ENCODE results near the gene FSIP1. TPM values are rescaled to one million over a fixed set of nuclear protein-coding genes. Genes with fewer than 3 reads are reported as not detected.

Gene FSIP1
- polyA plus RNA-seq, 3 donors, result 0.10 to 0.48 (median 0.21) TPM

DNA sequence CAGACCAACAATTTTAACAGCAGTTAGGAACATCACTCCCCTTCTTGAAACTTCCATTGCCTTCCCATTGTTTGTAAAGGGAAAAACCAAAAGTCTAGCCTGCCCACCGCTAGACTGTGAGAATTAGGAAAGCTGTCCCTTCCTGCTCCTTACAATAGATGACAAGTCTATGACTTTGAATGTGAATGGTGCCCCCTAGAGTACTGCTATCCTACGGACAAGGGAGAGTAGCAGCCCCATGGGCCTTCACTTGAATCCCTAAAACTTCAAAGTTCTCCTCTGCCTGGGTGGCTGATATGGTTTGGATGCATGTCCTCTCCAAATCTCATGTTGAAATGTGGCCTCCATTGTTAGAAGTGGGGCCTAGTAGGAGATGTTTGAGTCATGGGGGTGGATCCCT is 41.0 kb upstream of the FSIP1 start:
- TF ChIP-seq, protein P1, sequence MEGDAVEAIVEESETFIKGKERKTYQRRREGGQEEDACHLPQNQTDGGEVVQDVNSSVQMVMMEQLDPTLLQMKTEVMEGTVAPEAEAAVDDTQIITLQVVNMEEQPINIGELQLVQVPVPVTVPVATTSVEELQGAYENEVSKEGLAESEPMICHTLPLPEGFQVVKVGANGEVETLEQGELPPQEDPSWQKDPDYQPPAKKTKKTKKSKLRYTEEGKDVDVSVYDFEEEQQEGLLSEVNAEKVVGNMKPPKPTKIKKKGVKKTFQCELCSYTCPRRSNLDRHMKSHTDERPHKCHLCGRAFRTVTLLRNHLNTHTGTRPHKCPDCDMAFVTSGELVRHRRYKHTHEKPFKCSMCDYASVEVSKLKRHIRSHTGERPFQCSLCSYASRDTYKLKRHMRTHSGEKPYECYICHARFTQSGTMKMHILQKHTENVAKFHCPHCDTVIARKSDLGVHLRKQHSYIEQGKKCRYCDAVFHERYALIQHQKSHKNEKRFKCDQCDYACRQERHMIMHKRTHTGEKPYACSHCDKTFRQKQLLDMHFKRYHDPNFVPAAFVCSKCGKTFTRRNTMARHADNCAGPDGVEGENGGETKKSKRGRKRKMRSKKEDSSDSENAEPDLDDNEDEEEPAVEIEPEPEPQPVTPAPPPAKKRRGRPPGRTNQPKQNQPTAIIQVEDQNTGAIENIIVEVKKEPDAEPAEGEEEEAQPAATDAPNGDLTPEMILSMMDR (IDR thresholded peaks at IDR 0.05), result no peak
- Histone ChIP-seq H4K20me1 (ENCODE audit: insufficient read depth, low read length) (no peaks in the 10 kb centered on the region), H2AFZ (ENCODE audit: insufficient read depth, low read depth, low read length, poor library complexity, severe bottlenecking) (no peak overlapping the region), H3K9me3 (replicated peaks in 1 of 2; ENCODE audit: control insufficient read depth in 1 of 2, insufficient read depth in 1 of 2, low read length in 2 of 2) (no peaks in the 10 kb centered on the region), H3K36me3 (replicated peaks in 1 of 2; ENCODE audit: control insufficient read depth in 1 of 2, insufficient read depth in 2 of 2, low read length in 2 of 2) (no peaks in the 10 kb centered on the region), H3K27me3 (ENCODE audit: control insufficient read depth in 2 of 2, insufficient read depth in 2 of 2, low read length in 2 of 2) (no peaks in the 10 kb centered on the region), H3K4me2 (replicated peaks; ENCODE audit: extremely low read depth, low read length, poor library complexity, severe bottlenecking) (no peak overlapping the region), H3K79me2 (ENCODE audit: insufficient read depth, low read length) (no peaks in the 10 kb centered on the region), H3K4me1 (ENCODE audit: control insufficient read depth in 1 of 2, insufficient read depth in 2 of 2, low read length in 2 of 2) (no peaks in the 10 kb centered on the region), H3K4me3 (replicated peaks in 1 of 3; ENCODE audit: low read depth in 2 of 3, low read length in 3 of 3) (no peak overlapping the region), H3K27ac (ENCODE audit: low read depth in 1 of 2, low read length in 2 of 2) (no peak overlapping the region), H3K9ac (ENCODE audit: insufficient read depth, low read length, poor library complexity, severe bottlenecking) (no peak overlapping the region)
- intact Hi-C loops (cut with micrococcal nuclease), result no loop called here
- Mint-ChIP-seq H3K36me3 (no peaks in the 10 kb centered on the region), H3K27ac (peak overlapping the region in 1 of 7 donors; percentile 1), H3K4me3 (no peak overlapping the region), H3K9me3 (peaks cover 0 to 7% (median 1%) of the 10 kb centered on the region in 7 donors), H3K27me3 (ENCODE audit: low read depth in 3 of 3) (peaks cover 0 to 2% (median 1%) of the 10 kb centered on the region in 3 donors), H3K4me1 (no peaks in the 10 kb centered on the region)
- no peak for DNase-seq
- no CpG with 5 or more reads among the region's 2 CpGs for WGBS (ENCODE audit: insufficient coverage)

DNA sequence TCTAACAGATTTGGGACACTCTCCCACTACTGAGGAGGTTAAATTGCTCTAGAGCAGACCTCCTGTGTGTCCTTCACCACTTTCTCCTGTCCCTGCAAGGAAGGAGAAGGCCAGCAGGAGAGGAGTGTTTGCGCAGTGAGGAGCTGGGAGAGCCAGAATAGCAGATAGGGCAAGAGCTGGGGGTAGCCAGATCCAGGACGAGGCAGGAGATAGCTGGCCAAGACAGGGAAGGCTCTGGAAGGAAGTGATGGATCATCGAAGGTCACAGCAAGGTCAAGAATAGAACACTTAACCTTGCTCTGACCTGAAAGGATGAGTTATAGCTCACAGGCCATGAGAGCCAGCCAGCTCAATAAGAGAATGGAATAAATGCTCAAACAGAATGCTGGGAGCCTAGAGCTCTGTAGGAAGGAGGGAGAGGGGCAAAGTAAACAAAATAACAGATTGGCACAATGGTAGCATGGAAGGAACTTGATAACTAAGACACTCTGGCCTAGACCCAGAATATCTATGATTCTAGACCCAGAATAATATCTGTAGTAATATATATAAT is 37.5 kb upstream of the FSIP1 start:
- no peak overlapping the region for H2AFZ ChIP-seq (ENCODE audit: insufficient read depth, low read depth, low read length, poor library complexity, severe bottlenecking)
- Mint-ChIP-seq H3K27me3 (ENCODE audit: low read depth in 3 of 3) (peaks cover 0 to 5% (median 0%) of the 10 kb centered on the region in 3 donors), H3K9me3 (peaks cover 0 to 6% (median 1%) of the 10 kb centered on the region in 7 donors), H3K27ac (no peak overlapping the region), H3K4me3 (no peak overlapping the region), H3K36me3 (no peaks in the 10 kb centered on the region), H3K4me1 (no peaks in the 10 kb centered on the region)
- no peaks in the 10 kb centered on the region for H4K20me1 ChIP-seq (ENCODE audit: insufficient read depth, low read length)
- no peak overlapping the region for H3K9ac ChIP-seq (ENCODE audit: insufficient read depth, low read length, poor library complexity, severe bottlenecking)
- no peaks in the 10 kb centered on the region for H3K79me2 ChIP-seq (ENCODE audit: insufficient read depth, low read length)
- DNase-seq, result no peak
- no peak overlapping the region for H3K4me2 ChIP-seq (replicated peaks; ENCODE audit: extremely low read depth, low read length, poor library complexity, severe bottlenecking)
- TF ChIP-seq, protein P1 (IDR thresholded peaks at IDR 0.05), result no peak
- intact Hi-C loops (cut with micrococcal nuclease), result no loop called here
- H3K4me3 ChIP-seq (replicated peaks in 1 of 3; ENCODE audit: low read depth in 2 of 3, low read length in 3 of 3), result no peak overlapping the region
- no peak overlapping the region for H3K27ac ChIP-seq (ENCODE audit: low read depth in 1 of 2, low read length in 2 of 2)
- no peaks in the 10 kb centered on the region for H3K4me1 ChIP-seq (ENCODE audit: control insufficient read depth in 1 of 2, insufficient read depth in 2 of 2, low read length in 2 of 2)
- H3K36me3 ChIP-seq (replicated peaks in 1 of 2; ENCODE audit: control insufficient read depth in 1 of 2, insufficient read depth in 2 of 2, low read length in 2 of 2), result no peaks in the 10 kb centered on the region
- no peaks in the 10 kb centered on the region for H3K27me3 ChIP-seq (ENCODE audit: control insufficient read depth in 2 of 2, insufficient read depth in 2 of 2, low read length in 2 of 2)
- 62% methylated on average over 3 of the region's 3 CpGs for WGBS (ENCODE audit: insufficient coverage)
- H3K9me3 ChIP-seq (replicated peaks in 1 of 2; ENCODE audit: control insufficient read depth in 1 of 2, insufficient read depth in 1 of 2, low read length in 2 of 2), result no peaks in the 10 kb centered on the region

Data from CD14-positive monocyte (primary cell).